ENCODE results near the gene ARL15.
A peak's percentile ranks its signal among the peaks of the same experiment; 100 is the strongest.

ARL15 gene

DNA sequence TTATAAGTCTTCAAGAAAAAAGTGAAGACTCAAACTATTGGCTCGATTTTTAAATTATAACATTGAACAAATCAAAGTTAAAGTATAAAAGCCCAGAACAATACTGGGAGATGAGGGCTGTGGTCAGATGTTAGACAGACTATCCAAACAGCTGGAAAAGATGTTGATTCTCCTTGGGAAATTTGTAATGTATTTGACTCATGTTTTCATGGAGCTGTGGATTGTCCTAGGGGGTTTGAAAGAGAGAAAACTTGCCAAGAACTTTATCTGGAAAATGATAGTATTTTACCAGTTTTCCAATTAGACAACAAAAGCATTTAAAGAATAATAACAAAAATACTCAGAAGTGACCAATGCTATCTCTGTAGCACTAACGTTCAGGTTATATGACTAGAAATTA, 339.2 kb downstream of the ARL15 start:
- in situ Hi-C loops (cut with HindIII; ENCODE audit: low pct_ligation_motif_present, low sequenced_read_pairs): no loop called here
- H3K27ac ChIP-seq: no peak overlapping the region
- no peak overlapping the region for H3K4me3 ChIP-seq (ENCODE audit: low read depth, low read length)
- TF ChIP-seq, protein P1, sequence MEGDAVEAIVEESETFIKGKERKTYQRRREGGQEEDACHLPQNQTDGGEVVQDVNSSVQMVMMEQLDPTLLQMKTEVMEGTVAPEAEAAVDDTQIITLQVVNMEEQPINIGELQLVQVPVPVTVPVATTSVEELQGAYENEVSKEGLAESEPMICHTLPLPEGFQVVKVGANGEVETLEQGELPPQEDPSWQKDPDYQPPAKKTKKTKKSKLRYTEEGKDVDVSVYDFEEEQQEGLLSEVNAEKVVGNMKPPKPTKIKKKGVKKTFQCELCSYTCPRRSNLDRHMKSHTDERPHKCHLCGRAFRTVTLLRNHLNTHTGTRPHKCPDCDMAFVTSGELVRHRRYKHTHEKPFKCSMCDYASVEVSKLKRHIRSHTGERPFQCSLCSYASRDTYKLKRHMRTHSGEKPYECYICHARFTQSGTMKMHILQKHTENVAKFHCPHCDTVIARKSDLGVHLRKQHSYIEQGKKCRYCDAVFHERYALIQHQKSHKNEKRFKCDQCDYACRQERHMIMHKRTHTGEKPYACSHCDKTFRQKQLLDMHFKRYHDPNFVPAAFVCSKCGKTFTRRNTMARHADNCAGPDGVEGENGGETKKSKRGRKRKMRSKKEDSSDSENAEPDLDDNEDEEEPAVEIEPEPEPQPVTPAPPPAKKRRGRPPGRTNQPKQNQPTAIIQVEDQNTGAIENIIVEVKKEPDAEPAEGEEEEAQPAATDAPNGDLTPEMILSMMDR (IDR thresholded peaks at IDR 0.05; ENCODE audit: low read depth, low read length, missing control alignments): no peak
- H3K27me3 ChIP-seq (replicated peaks): no peaks in the 10 kb centered on the region
- DNase-seq: no peak
- no peaks in the 10 kb centered on the region for H3K36me3 ChIP-seq (replicated peaks)

DNA sequence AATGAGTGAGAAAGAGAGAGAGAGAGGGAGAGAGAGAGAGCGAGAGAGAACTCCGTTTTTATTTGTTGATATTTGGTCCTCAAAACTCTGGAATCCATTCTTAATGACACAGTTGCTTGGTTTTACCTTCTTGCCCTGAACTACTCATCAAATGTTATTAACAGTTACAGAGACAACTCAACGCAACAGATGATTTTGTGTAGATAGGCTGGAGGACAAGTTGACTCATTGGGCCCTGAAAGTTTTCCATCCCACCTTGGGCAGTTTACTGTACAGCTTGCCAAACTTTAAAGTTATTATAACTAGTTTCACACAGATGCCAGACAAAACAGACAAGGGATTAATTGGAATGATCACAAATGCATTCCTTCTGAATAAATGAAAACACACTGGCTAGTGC, 339.9 kb downstream of the ARL15 start:
- Histone ChIP-seq H3K36me3 (replicated peaks) (no peaks in the 10 kb centered on the region), H3K27me3 (replicated peaks) (no peaks in the 10 kb centered on the region), H3K27ac (no peak overlapping the region), H3K4me3 (ENCODE audit: low read depth, low read length) (no peak overlapping the region)
- in situ Hi-C loops (cut with HindIII; ENCODE audit: low pct_ligation_motif_present, low sequenced_read_pairs): no loop called here
- TF ChIP-seq, protein P1 (IDR thresholded peaks at IDR 0.05; ENCODE audit: low read depth, low read length, missing control alignments): no peak
- DNase-seq: no peak

DNA sequence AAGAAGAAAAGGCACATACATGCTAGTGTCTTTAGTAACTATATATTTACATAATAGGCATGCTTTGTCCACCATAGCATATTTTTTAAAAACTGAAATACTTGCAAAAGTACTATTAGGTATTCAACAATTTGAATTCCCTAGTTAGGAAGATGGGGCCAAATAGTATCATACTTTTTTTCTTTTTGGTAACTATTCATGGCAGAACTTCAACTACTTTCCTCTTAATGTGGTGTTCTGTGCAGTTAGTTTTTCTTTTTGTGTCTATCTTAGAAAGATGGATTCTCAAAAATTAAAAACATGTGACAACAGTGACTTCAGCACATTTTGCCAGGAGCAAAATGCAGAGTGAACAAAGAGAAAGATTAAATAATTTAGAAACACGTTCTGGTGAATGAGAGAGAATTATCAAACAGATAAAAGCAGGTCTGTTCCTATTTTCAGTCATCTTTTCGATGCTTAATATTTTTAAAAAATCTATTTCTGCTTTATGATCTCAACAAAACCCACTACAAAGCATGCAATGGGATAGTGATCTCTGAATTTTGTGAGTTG, 341.1 kb downstream of the ARL15 start:
- no peaks in the 10 kb centered on the region for H3K27me3 ChIP-seq (replicated peaks)
- H3K4me3 ChIP-seq (ENCODE audit: low read depth, low read length): no peak overlapping the region
- TF ChIP-seq, protein P1 (IDR thresholded peaks at IDR 0.05; ENCODE audit: low read depth, low read length, missing control alignments): no peak
- in situ Hi-C loops (cut with HindIII; ENCODE audit: low pct_ligation_motif_present, low sequenced_read_pairs): no loop called here
- no peaks in the 10 kb centered on the region for H3K36me3 ChIP-seq (replicated peaks)
- DNase-seq: no peak
- H3K27ac ChIP-seq: no peak overlapping the region

DNA sequence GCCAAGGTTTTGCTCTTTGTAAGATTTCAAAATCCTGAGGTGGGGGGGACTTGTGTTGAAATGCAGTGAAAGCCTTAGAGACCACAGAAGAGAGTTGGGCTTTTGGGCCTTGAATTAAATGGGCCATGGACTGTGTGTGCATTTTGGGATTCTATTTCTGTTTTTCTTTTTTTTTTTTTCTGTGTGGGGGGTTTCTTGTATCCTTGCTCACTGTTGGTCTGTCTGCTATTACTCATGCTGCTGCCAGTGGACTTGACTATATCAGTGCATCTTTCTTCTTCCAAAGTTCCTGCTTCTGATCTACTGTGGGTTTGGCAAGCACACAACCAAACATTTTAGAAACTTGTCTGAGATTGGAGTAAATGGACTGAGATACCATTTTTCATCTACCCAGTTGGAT, 344.9 kb downstream of the ARL15 start:
- Histone ChIP-seq H3K4me3 (ENCODE audit: low read depth, low read length) (no peak overlapping the region), H3K27ac (no peak overlapping the region), H3K27me3 (replicated peaks) (no peaks in the 10 kb centered on the region), H3K36me3 (replicated peaks) (no peaks in the 10 kb centered on the region)
- in situ Hi-C loops (cut with HindIII; ENCODE audit: low pct_ligation_motif_present, low sequenced_read_pairs): no loop called here
- TF ChIP-seq, protein P1 (IDR thresholded peaks at IDR 0.05; ENCODE audit: low read depth, low read length, missing control alignments): no peak
- DNase-seq: peak; percentile 51

DNA sequence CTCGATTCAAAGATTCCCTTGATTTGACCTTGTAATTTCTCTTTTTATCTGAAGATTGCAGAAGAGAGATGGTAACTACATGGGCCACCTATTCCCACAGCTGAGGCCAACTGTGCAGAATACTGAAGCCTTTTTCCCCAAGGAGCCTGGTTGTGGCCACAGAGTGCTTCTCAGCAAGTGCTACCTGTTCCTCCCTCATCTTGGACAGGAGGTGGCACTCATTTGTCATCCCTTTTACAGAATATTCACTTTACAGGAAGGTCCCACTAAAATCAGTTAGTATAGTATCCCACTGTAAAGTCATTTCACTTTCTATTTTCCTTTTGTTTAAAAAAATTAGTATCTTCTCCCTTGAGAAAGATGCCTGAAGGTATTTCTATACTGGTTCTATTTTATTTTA, 346.4 kb downstream of the ARL15 start:
- TF ChIP-seq, protein P1 (IDR thresholded peaks at IDR 0.05; ENCODE audit: low read depth, low read length, missing control alignments): no peak
- Histone ChIP-seq H3K27ac (no peak overlapping the region), H3K4me3 (ENCODE audit: low read depth, low read length) (no peak overlapping the region), H3K36me3 (replicated peaks) (no peaks in the 10 kb centered on the region), H3K27me3 (replicated peaks) (no peaks in the 10 kb centered on the region)
- DNase-seq: no peak
- in situ Hi-C loops (cut with HindIII; ENCODE audit: low pct_ligation_motif_present, low sequenced_read_pairs): no loop called here

DNA sequence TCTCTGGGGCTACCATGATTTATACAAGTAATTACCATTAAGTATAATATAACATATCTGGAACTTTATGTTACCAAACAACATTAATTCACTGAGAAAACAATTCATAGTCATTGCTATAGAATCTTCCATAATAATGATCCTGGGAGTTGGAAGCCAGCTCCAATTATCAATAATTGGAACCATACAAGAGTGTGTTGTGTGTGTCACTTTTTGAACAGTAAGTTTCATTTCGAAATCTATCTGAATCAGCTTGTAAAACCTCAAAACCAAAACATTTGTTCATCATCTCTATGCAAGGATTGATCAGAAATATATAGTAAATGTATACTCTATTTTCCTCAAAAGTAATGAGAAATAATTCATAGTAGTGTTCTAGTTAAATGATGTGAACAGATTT, 348.1 kb downstream of the ARL15 start:
- Histone ChIP-seq H3K36me3 (replicated peaks) (no peaks in the 10 kb centered on the region), H3K4me3 (ENCODE audit: low read depth, low read length) (no peak overlapping the region), H3K27me3 (replicated peaks) (no peaks in the 10 kb centered on the region), H3K27ac (no peak overlapping the region)
- in situ Hi-C loops (cut with HindIII; ENCODE audit: low pct_ligation_motif_present, low sequenced_read_pairs): no loop called here
- DNase-seq: no peak
- TF ChIP-seq, protein P1 (IDR thresholded peaks at IDR 0.05; ENCODE audit: low read depth, low read length, missing control alignments): no peak

All from brain microvascular endothelial cell (primary cell).